T-helper 1 cell treated with Interleukin-12 subunit alpha and Interleukin-12 subunit beta and Interleukin-4 antibody, amounts not matched to agents 30 ng/mL and 1 ng/mL, for 36 hours (primary cell): ENCODE data around the gene CKM. TPM values are rescaled to one million over a fixed set of nuclear protein-coding genes. Genes with fewer than 3 reads are reported as not detected.

Experiments used
- intact Hi-C: fragments of 100-400 bp; cut with micrococcal nuclease; formaldehyde crosslinking; loops from one replicate; pipeline ENCODE4 v1.15.1; 2024
- total RNA-seq: library from RNA; stranded (reverse); gene quantifications from 2 replicates; pipeline ENCODE4 v1.2.3, GENCODE V29; 2022

Gene CKM
- not detected in 2 replicates for total RNA-seq

DNA sequence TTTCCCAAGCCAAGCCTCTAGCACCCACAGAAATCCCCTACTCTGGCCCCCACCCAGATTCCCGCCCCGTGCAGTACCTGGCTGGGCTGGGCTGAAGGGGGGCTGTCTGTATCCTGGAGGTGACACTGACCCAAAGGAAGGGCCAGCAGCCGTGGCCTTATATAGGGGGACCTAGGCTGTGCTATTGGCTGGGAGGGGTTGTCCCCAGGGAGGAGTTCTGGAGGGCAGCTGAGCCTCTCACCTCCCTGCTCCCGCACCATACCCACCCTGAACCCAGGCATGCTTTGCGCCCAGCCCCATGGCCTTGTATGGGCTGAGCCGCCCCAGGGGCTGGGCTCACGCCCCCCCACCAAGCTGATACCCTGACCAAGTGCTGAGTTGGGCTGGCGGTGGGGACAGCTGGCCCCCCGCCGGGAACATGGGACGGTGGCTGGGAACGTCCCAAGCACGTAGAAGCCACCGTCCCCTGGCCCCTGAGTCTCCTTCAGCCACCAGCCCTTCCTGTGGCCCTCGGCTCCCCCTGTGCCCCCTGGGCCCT is at the start of gene CKM:
TSS of gene CKM (minus strand) at position 132 of the 538 bp plus-strand sequence. CDS start 3,162 bp downstream, outside the sequence.
- intact Hi-C loops: no loop called here

DNA sequence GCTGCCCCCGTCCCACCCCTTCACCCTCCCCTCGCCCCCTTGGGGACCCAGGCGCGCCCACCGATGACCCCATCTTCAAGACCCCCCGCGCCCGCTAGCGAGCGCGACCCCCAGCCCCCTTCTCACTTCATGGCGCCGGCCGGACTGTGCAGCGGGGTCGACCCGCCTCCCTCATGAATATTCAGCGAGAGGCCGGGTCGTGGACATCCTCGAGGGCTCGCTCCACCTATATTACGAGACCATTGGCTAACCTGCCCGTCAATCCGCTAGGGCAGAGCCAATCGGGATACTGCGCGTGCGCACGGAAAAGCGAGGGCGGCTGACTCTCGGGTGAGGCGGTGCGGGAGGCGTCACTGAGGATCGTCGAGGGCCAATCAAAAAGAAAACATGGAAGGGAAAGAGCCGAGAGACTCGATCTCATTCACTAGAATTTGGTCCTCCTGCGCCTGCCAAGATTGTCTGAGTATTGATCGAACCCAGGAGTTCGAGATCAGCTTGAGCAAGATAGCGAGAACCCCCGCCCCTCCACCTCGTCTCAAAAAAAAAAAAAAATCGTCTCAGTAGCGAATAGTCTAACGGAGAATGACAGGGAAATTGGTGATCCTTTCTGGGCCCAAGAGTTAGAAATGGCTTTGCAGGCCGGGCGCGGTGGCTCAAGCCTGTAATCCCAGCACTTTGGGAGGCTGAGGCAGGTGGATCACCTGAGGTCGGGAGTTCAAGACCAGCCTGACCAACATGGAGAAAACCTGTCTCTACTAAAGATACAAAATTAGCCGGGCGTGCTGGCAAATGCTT is 47.9 kb upstream of the CKM start, which contains the start of gene ERCC2:
TSS of gene ERCC2 (minus strand) at position 164 of the 795 bp plus-strand sequence. CDS start at position 131, 33 bp downstream.
- intact Hi-C loops: loop anchor here (1.0 kb wide), 7 partner anchors 32 to 416 kb away; partner anchors contain the start of genes ERCC1 and POLR1G

GRCh38 chr19:45368737-45369340 is 46.2 kb upstream of the CKM start:
- intact Hi-C loops: no loop called here

- intact Hi-C loops: no loop called here
Measured at GRCh38 chr19:45368127-45368526, 45.5 kb upstream of the CKM start.

GRCh38 chr19:45364696-45365095 is 42.0 kb upstream of the CKM start:
- intact Hi-C loops: no loop called here

DNA sequence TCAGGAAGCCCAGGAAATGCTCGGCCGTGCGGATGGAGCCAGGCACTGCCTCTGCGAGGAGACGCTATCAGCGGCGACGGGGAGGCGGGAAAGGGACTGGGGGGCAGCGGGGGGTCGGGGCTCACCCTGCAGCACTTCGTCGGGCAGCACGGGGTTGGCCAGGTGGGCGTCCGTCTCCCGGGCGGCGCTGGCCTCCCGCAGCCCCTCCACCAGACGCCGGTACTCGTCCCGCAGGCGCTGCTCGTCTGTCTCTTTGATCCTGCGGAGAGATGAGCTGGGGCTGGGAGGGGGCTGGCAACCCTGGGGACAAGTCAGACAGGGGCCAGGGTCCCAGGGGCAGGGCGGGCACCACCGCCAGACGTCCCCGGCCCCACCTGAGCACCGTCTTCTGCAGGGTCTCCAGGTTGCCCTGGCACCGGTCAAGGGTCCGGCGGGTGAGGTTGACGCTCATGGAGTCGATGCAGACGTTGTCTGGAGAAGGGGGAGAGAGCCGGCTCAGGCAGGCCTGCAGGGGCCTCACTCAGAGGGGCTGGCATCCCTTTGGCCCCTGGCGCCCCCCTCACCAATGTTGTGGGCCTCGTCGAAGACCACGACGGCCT is 41.3 kb upstream of the CKM start:
- intact Hi-C loops: no loop called here

- intact Hi-C loops: no loop called here
Measured at GRCh38 chr19:45362291-45362690, 39.6 kb upstream of the CKM start.

GRCh38 chr19:45361608-45362007 is 38.9 kb upstream of the CKM start:
- intact Hi-C loops: no loop called here

- intact Hi-C loops: no loop called here
Measured at GRCh38 chr19:45358213-45358792, 35.6 kb upstream of the CKM start.

DNA sequence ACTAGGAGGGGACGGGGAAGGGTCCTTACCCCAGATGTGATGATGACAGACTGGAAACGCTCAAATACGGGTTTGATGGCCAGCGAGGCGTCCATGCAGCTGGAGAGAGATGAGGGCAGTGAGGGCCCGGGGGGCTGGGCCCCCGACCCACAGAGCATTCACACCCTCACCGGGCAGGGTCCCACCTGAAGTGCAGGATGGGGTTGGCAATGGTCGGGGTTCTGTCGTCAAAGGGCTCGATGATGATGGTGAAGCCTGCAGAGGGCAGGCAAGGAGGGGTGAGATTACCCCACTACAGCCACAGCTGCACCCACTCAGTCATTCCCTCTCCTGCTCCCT is 34.7 kb upstream of the CKM start:
- intact Hi-C loops: no loop called here

- intact Hi-C loops: no loop called here
Measured at GRCh38 chr19:45356760-45357444, 34.2 kb upstream of the CKM start.

DNA sequence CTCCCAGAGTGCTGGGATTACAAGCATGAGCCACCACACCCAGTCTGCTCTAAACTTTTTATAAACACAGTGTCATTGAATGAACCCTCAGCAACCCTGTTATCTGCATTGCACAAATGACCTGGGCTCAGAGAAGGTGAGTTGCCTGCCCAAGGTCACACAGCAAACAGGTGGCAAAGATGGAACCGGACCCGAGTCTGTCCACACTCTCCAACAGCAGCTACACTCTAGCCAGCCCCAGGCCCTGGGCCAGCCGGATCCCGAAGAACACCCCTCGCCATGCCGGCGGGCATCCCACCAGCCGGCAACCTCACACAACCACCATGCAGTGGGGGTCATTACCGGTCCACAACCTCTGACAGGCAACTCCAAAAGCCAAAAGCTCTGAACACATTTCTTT is 33.2 kb upstream of the CKM start:
- intact Hi-C loops: no loop called here

GRCh38 chr19:45355402-45355801 is 32.7 kb upstream of the CKM start:
- intact Hi-C loops: no loop called here

DNA sequence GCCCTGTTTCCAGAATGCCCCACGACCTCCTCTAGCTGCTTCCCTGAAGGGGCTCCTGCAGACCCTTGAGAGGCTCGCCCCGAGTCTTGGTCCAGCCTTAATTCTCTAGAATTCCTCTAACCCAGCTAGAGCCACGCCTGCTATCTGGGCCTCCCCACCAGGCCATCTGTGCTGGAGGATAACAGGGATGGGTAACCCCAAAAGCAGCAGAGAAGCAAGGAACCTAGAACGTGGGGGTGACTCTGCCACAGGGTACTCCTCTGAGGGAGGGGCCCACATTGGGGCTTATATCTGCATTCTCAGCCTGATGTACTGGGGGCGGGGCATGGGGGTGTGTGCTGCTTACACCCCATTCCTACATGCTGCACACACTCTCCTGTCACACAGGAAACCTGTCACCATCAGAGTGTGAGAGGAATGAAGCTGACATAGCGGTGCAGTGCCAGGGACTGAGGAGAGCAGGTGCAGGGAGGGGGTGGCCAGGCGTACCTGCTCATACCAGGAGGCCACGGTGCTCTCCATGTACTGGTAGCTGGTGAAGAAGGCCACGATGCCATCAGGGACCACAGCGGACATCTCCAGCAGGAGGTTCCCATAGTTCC is 31.7 kb upstream of the CKM start:
- intact Hi-C loops: no loop called here

DNA sequence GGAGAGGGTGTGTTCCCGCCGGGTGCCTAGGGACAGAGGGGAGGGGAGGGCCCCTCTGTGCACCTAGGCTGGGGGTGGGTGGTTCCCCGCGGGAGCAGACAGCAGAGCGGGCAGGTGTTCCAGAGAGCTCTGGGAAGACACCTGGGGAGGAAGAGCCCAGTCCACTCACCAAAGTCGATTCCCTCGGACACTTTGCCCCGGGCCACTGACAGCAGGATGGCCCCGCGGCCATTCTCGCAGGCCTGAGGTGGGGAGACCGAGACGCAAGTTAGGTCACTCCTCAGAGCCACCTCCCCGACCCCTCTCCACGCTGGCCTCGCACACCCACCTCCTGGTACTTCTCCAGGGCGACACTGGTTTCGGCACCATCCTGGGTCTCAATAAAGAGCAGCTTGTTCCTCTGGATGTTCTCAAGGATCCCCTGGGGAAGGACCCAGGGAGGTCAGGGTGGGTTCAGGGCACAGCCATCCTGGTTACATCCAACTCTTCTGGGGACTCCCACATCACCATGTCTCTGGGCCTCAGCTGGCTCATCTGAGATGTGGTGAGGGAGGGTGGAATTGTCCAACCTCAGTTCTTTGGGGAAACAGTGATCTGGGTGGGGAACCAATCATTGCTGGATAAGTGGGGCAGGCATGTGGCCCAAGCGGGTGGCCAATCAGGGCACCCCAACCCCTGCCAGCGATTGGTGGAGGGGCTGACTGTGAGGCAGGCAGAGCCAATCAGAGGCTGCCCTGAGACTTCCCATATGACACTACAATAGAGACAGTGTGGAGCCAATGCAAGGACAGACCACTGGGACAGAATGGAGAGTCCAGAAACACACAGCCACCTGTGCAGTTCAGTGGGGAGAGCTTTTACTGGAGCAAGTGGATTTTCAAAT is 30.5 kb upstream of the CKM start:
- intact Hi-C loops: no loop called here

DNA sequence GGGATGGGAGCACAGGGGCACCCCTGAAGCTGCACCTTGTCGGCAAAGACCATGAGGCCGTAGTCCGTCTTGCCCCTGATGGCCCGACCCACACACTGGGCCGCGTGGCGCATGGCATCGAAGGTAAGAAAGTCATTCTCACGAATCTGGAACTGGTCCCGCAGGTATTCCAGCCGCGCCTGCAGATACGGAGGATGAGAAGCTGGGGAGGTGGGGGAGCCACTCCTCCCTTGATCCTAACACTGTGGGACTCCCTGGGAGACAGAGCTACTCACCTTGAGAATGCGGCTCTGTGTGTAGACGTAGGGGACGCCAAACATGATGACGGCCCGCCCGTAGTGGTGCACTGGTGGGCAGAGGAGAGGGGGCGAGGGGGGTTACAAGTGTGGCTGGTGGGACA is 29.8 kb upstream of the CKM start:
- intact Hi-C loops: no loop called here

DNA sequence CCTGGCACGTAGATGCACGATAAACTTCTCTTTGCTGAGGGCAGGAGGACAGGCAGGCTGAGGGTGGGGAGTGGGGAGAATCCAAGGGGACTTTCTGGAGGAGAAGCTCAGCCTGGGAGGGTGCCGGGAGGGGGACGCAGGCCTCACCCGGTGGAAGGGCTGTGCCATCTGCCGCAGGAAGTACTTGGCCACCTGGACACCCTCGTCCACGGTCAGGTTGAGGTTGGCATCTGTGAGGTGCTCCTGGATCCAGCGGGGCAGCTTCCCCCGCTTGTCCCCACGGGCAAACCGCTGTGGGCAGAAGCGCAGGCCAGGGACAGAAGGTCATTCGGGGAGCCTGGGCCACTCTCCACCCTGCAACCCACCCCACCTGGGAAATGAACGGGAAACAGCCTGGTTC is 29.4 kb upstream of the CKM start:
- intact Hi-C loops: no loop called here

DNA sequence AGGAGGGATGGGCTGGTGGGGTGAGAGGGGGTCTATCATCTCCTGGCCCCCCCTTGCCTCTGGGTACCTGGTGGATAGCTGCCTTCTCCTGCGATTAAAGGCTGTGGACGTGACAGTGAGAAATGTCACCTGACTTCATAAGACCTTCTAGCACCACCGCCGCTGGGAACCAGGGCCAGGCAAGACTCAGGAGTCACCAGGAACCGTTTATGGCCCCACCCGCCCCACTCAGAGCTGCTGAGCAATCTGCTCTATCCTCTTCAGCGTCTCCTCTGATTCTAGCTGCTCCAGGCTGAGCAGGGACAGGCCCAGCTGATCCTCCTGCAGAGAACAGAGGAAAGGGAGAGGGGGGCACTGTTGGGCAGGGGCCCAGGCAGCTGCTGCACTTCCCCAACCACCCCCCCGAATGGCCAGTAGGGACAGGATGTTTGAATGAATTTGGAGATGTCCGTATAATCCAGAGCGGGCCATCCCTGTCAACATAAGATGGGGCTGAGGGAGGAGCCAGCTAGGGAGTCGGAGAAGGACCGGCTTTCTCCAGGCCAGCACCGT is 28.8 kb upstream of the CKM start:
- intact Hi-C loops: no loop called here

DNA sequence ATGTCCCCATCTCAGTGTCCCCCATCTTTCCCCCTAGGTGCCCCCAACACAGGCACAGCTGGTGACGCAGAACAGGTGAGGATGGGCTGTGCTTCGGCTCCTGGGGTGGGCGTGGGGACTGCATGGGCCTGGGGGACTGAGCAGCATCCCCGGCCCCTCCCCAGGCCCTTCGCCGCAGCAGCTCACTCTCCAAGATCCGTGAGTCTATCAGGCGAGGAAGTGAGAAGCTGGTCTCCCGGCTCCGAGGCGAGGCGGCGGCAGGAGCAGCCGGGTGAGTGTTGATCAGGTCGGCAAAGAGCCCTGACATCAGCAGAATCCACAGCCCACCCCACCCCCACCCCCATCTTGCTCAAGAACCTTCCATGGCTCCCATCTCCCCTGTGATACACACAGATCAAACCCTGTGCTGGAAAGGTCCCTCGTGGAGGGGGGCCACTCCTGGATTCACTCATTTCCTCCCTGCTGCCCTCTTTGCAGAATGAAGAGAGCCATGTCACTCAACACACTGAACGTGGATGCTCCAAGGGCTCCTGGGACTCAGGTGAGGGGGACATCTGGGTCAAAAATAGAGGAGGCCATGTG is 27.9 kb upstream of the CKM start:
- intact Hi-C loops: no loop called here
